Small intestine (tissue), 7 donors: ENCODE data around the gene LPAR5. TPM values are rescaled to one million over a fixed set of nuclear protein-coding genes. Genes with fewer than 3 reads are reported as not detected.
A peak's percentile ranks its signal among the peaks of the same experiment; 100 is the strongest.

ENCODE experiments used
- DNase-seq, 2 donors: peaks; one replicate each; pipeline versions ENCODE4 v3.0.0 to v3.0.0-alpha.2; 2013
- FAIRE-seq: peaks from 2 replicates; lab custom pipeline; 2012; peaks lifted over from hg19 to GRCh38; lab: Jason Lieb, UNC
- H3K27ac ChIP-seq, 3 donors: one replicate each; pipeline ENCODE4 v1.5.1; 2013; ENCODE audit warnings: low read length in 2 of 3, mild to moderate bottlenecking in 2 of 3, control low read depth in 1 of 3, inconsistent platforms in 1 of 3, low read depth in 1 of 3, moderate library complexity in 1 of 3
- H3K27me3 ChIP-seq, 3 donors: one replicate each; pipeline ENCODE4 v1.6.1; 2013; ENCODE audit warnings: low read length in 3 of 3, inconsistent platforms in 1 of 3; ENCODE audit not compliant: control insufficient read depth in 3 of 3, insufficient read depth in 3 of 3
- H3K36me3 ChIP-seq, 3 donors: one replicate each; pipeline ENCODE4 v1.6.1; 2013; ENCODE audit warnings: low read length in 3 of 3, inconsistent platforms in 1 of 3, low read depth in 1 of 3, mild to moderate bottlenecking in 1 of 3, moderate library complexity in 1 of 3; ENCODE audit not compliant: control insufficient read depth in 3 of 3, insufficient read depth in 2 of 3
- H3K4me1 ChIP-seq, 3 donors: one replicate each; pipeline ENCODE4 v1.6.1; 2013; ENCODE audit warnings: low read length in 2 of 3, inconsistent platforms in 1 of 3, low read depth in 1 of 3, mild to moderate bottlenecking in 1 of 3, moderate library complexity in 1 of 3; ENCODE audit not compliant: control insufficient read depth in 3 of 3, insufficient read depth in 2 of 3
- H3K4me3 ChIP-seq, 3 donors: one replicate each; pipeline ENCODE4 v1.5.1; 2013; ENCODE audit warnings: low read length in 3 of 3, control low read depth in 1 of 3, inconsistent platforms in 1 of 3, low read depth in 1 of 3, mild to moderate bottlenecking in 1 of 3, moderate library complexity in 1 of 3
- H3K9me3 ChIP-seq, 2 donors: one replicate each; pipeline ENCODE4 v1.6.1; 2013; ENCODE audit warnings: low read depth in 1 of 2, low read length in 1 of 2; ENCODE audit not compliant: control insufficient read depth in 2 of 2, insufficient read depth in 1 of 2
- WGBS, 3 donors: extraction: QIAGEN DNeasy Blood & Tissue Kit; methylation state at CpG; one replicate each; pipeline ENCODE4 v1.1.7; 2013; 5-methylcytosine and 5-hydroxymethylcytosine counted together
- polyA plus RNA-seq, 4 donors: library from polyadenylated mRNA; stranded (reverse) in 3 of 4; unstranded in 1 of 4; fragments of 200-250 nt in 3 of 4; fragments of 120-200 nt in 1 of 4; gene quantifications; one replicate each; pipeline versions ENCODE4 v1.2.1 to v1.2.3, GENCODE V29; 2013
- donor health status: healthy with polysubstance abuse.
- donor health status: control.
- donor health status: control.
- donor health status: Bipolar disorder and iron deficiency.
- donor health status: healthy.

The LPAR5 gene
- polyA plus RNA-seq, 4 donors, result 6.2 to 19.7 (median 8.3) TPM

DNA sequence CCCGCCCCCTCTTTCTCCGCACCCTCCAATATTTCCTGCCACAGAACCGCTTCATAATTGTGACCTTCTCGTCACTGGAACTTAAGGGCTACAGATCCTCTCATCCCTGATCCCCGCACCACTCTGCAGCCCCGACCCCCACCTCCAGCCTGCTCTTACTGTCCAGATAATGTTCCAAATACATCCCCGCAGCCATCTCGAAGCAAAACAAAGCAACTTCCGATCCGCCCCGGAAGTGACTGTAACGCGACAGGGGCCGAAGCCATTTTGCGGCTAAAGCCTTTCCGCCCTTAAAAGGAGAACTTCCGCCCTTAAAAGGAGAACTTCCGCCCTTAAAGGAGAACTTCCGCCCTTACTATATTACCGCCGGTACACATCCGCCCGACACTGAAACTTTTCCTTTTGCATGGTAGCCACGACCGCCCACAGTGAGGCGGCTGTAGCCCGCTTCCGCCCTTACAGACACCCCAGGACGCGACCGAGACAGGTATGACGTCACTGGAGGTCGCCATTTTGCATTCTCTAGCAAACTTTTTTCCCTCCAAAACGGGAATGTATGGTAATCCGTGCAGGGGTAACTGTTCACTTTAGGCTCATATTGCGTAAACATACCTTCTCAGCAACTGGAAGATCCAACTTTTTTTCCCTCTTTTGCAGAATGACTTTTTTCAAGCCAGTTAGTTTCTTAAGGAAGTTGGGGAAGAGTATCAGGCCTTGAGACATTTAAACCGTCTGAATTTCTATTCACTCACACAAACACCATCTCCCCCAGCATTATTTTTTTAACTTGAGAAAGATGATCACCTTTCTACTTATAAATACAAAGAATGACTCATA, 27.4 kb upstream of the LPAR5 start, which contains the start of gene ING4:
TSS of gene ING4 (minus strand) at position 214 of the 837 bp plus-strand sequence. CDS start at position 196, 18 bp downstream.
- Histone ChIP-seq H3K9me3 (no peaks in the 10 kb centered on the region), H3K27me3 (no peaks in the 10 kb centered on the region), H3K36me3 (peaks cover 6 to 33% (median 10%) of the 10 kb centered on the region in 3 donors), H3K27ac (peak within 1 kb of the TSS; percentile 58 to 92 (median 84)), H3K4me3 (peak within 1 kb of the TSS; percentile 58 to 86 (median 78)), H3K4me1 (peaks cover 0 to 10% (median 5%) of the 10 kb centered on the region in 3 donors)
- WGBS, 3 donors, result 2% methylated on average over 37 of the region's 37 CpGs
- DNase-seq (peak; percentile 100), FAIRE-seq (peak; percentile 80)

DNA sequence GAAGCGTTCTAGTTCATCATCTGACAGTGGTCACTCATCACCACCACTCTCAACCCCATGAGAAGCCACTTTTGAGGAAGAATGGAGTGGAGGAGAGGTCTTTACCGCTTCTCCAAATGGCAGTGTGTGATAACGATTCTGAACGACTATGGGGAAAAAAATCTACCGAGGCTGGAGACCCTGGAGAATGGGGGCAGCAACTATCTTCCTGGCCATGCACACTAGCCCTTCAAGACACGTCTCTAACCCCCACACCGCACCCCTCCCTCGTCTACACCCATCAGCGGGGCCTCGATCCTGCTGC, 26.8 kb upstream of the LPAR5 start:
- Histone ChIP-seq H3K9me3 (no peaks in the 10 kb centered on the region), H3K4me1 (peaks cover 0 to 10% (median 5%) of the 10 kb centered on the region in 3 donors), H3K36me3 (peaks cover under 1 to 31% (median 5%) of the 10 kb centered on the region in 3 donors), H3K27me3 (no peaks in the 10 kb centered on the region), H3K27ac (peak overlapping the region; percentile 34 to 78 (median 65)), H3K4me3 (peak overlapping the region; percentile 58 to 86 (median 78))
- FAIRE-seq, result no peak
- no peak for DNase-seq
- WGBS, 3 donors, result 0 to 1% (median 0%) methylated on average over 10 of the region's 10 CpGs

DNA sequence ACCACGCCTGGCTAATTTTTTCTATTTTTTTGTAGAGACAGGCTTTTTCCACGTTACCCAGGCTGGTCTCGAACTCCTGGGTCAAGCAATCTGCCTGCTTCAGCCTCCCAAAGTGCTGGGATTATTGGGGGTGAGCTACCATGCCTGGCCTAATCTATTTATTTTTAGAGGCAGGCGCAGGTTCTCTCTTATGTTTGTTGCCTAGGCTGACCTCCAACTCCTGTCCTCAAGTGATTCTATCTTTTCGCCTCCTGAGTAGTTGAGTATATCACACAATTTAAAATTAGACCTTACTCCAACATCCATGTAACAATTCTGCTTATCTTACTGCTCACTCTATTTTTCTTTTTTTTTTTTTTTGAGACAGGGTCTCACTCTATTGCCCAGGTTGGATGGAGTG, 18.2 kb upstream of the LPAR5 start:
- Histone ChIP-seq H3K9me3 (no peaks in the 10 kb centered on the region), H3K4me3 (no peak overlapping the region), H3K27ac (no peak overlapping the region), H3K36me3 (peaks cover 7 to 77% (median 19%) of the 10 kb centered on the region in 3 donors), H3K4me1 (no peaks in the 10 kb centered on the region), H3K27me3 (no peaks in the 10 kb centered on the region)
- FAIRE-seq (no peak), DNase-seq (no peak)
- 93 to 97% (median 95%) methylated on average over 5 of the region's 5 CpGs for WGBS, 3 donors

- Histone ChIP-seq H3K27me3 (no peaks in the 10 kb centered on the region), H3K27ac (no peak overlapping the region), H3K4me1 (no peaks in the 10 kb centered on the region), H3K4me3 (no peak overlapping the region), H3K9me3 (no peaks in the 10 kb centered on the region), H3K36me3 (peaks cover 7 to 75% (median 19%) of the 10 kb centered on the region in 3 donors)
- no peak for FAIRE-seq
- 95 to 100% (median 100%) methylated on average over 1 of the region's 1 CpG for WGBS, 3 donors
- no peak for DNase-seq
These were observed 17.6 kb upstream of the LPAR5 start for GRCh38 chr12:6653342-6653741.

DNA sequence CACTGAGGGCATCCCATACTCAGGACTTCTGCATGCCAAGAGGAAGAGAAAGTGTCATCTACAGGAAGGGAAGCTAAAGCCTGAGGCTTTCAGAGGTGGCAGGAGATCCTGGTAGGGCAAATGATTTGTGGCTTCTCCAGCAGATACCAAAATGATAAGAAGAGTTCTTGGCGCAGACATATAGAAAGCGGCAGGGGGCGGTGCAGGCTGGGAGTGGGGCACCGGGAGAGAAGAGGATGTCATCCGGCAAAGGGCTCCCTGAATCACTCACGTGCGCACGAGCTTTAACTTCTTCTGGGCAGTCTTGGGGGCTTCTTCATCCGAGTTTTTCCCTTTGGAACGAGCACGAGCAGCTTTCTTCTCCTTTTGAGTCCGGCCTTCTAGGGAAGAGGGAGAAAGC, 16.6 kb upstream of the LPAR5 start:
- no peak overlapping the region for H3K27ac ChIP-seq
- DNase-seq, result no peak
- H3K4me3 ChIP-seq, result no peak overlapping the region
- FAIRE-seq, result no peak
- no peaks in the 10 kb centered on the region for H3K9me3 ChIP-seq
- WGBS, 3 donors, result 91 to 94% (median 92%) methylated on average over 11 to 12 of the region's 12 CpGs
- H3K27me3 ChIP-seq, result no peaks in the 10 kb centered on the region
- peaks cover 7 to 73% (median 19%) of the 10 kb centered on the region in 3 donors for H3K36me3 ChIP-seq
- no peaks in the 10 kb centered on the region for H3K4me1 ChIP-seq

GRCh38 chr12:6650832-6651231, 15.1 kb upstream of the LPAR5 start:
- Histone ChIP-seq H3K9me3 (no peaks in the 10 kb centered on the region), H3K27ac (no peak overlapping the region), H3K4me3 (no peak overlapping the region), H3K27me3 (no peaks in the 10 kb centered on the region), H3K4me1 (no peaks in the 10 kb centered on the region), H3K36me3 (peaks cover 7 to 64% (median 19%) of the 10 kb centered on the region in 3 donors)
- 86 to 92% (median 90%) methylated on average over 8 of the region's 8 CpGs for WGBS, 3 donors
- no peak for DNase-seq
- FAIRE-seq, result no peak

- Histone ChIP-seq H3K9me3 (peaks cover 0 to 5% of the 10 kb centered on the region in 2 donors), H3K27ac (peak within 1 kb of the TSS in 2 of 3 donors; percentile 51 to 58), H3K27me3 (no peaks in the 10 kb centered on the region), H3K4me1 (peaks cover 0 to 4% (median 0%) of the 10 kb centered on the region in 3 donors), H3K36me3 (peaks cover 7 to 40% (median 8%) of the 10 kb centered on the region in 3 donors), H3K4me3 (peak within 1 kb of the TSS; percentile 16 to 48 (median 44))
- 5 to 11% (median 9%) methylated on average over 35 to 38 of the region's 38 CpGs for WGBS, 3 donors
- FAIRE-seq, result no peak
- peak; percentile 77 to 80 for DNase-seq
These were observed 11.4 kb upstream of the LPAR5 start, which contains the start of gene ACRBP for GRCh38 chr12:6647083-6647604. TSS of gene ACRBP (minus strand) at chr12:6647432. CDS start at chr12:6647366, 66 bp downstream.

DNA sequence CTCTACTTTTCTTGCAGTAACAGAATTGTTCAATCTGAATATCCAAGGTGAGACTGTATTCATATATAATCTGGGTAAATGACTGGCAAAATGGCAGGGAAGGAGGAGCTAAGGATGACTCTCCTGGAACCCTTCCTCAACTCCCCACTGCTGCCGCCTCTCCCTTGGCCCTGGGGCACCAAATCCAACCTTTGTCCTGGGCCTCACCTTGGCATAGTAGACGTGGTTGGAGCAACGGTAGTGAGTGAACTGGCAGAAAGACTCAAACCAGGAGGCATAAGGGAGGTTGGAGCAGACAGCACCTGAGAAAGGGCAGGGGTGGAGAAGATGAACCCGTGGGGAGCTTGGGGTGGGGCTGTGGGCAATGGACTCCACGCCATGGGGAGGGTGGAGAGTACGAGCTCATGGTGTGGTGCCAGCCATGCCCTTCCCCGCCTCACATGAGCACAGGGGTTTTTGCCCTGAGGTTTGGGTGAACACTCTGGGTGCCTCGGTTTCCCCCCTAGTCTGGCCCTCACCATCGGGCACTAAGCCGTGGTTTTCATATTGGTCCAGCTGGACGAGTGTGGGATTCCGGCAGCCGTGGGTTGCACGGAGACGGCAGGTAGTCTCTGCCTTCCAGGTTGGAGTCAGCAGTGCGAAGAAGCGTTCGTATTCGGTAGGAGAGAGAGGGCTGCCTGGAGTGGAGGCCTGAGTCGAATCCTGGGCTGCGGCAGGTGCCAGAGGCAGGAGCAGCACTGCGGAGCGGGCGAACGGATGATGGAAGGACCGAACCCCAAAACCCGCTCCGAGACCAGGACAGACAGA, 10.7 kb upstream of the LPAR5 start:
- Histone ChIP-seq H3K27me3 (no peaks in the 10 kb centered on the region), H3K4me1 (peaks cover 0 to 4% (median 0%) of the 10 kb centered on the region in 3 donors), H3K36me3 (peaks cover 6 to 34% (median 8%) of the 10 kb centered on the region in 3 donors), H3K27ac (peak overlapping the region in 2 of 3 donors; percentile 51 to 58), H3K9me3 (peaks cover 0 to 5% of the 10 kb centered on the region in 2 donors), H3K4me3 (peak overlapping the region in 2 of 3 donors; percentile 44 to 48)
- 29 to 61% (median 46%) methylated on average over 28 of the region's 28 CpGs for WGBS, 3 donors
- DNase-seq (peak in 1 of 2 donors; percentile 81), FAIRE-seq (no peak)
